Transverse colon (tissue), 3 donors: ENCODE measurements around the gene DMRTB1.

ENCODE experiments used
- POLR2A ChIP-seq: fragments of 450-650 bp; IDR thresholded peaks from one replicate; pipeline ENCODE4 v1.6.1; 2016; ENCODE audit warnings: antibody characterized with exemption, mild to moderate bottlenecking, moderate library complexity
- TF ChIP-seq, protein P1 (sequence below), 5 experiments: fragments of 200-600 bp in 3 of 5; fragments of 450-650 bp in 2 of 5; sonication (generic) in 3 of 5; IDR thresholded peaks; 1 replicate in 2 of 5; 2 replicates in 3 of 5; pipeline ENCODE4 v1.5.1; 2016 to 2017; ENCODE audit warnings: antibody characterized with exemption in 5 of 5, inconsistent platforms in 3 of 5, mild to moderate bottlenecking in 2 of 5, moderate library complexity in 1 of 5

- TF ChIP-seq, protein P1, sequence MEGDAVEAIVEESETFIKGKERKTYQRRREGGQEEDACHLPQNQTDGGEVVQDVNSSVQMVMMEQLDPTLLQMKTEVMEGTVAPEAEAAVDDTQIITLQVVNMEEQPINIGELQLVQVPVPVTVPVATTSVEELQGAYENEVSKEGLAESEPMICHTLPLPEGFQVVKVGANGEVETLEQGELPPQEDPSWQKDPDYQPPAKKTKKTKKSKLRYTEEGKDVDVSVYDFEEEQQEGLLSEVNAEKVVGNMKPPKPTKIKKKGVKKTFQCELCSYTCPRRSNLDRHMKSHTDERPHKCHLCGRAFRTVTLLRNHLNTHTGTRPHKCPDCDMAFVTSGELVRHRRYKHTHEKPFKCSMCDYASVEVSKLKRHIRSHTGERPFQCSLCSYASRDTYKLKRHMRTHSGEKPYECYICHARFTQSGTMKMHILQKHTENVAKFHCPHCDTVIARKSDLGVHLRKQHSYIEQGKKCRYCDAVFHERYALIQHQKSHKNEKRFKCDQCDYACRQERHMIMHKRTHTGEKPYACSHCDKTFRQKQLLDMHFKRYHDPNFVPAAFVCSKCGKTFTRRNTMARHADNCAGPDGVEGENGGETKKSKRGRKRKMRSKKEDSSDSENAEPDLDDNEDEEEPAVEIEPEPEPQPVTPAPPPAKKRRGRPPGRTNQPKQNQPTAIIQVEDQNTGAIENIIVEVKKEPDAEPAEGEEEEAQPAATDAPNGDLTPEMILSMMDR (IDR thresholded peaks at IDR 0.05) = no peak
- TF ChIP-seq POLR2A = no peak
These were observed 53.0 kb downstream of the DMRTB1 start for GRCh38 chr1:53511933-53512806.
